HG03175 (cell line): ENCODE data around the gene ADCY9.
"Not testable (repeated sequence)": the region's sequence is repeated elsewhere in the genome, so short reads cannot be mapped to it uniquely, and the experiment has no call there.

Source experiments
- ATAC-seq: cut with Tn5 transposase; IDR thresholded peaks from one replicate; pipeline ENCODE4 v1.9.1; 2021; ENCODE audit warnings: mild to moderate bottlenecking, moderate library complexity; ENCODE audit not compliant: unreplicated experiment

Gene ADCY9

GRCh38 chr16:3934491-3935181 lies 181.6 kb downstream of the ADCY9 start:
- no peak for ATAC-seq

DNA sequence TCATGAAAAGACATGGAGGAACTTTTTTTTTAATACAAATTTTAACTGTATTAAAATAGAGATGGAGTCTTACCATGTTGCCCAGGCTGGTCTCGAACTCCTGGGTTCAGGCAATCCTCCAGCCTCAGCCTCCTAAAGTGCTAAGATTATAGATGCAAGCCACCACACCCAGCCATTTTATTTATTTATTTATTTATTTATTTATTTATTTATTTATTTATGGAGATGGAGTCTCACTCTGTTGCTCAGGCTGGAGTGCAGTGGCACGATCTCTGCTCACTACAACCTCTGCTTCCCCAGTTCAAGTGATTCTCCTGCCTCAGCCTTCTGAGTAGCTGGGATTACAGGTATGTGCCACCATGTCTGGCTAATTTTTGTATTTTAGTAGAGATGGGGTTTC lies 189.1 kb downstream of the ADCY9 start:
- ATAC-seq, result not testable (repeated sequence)

DNA sequence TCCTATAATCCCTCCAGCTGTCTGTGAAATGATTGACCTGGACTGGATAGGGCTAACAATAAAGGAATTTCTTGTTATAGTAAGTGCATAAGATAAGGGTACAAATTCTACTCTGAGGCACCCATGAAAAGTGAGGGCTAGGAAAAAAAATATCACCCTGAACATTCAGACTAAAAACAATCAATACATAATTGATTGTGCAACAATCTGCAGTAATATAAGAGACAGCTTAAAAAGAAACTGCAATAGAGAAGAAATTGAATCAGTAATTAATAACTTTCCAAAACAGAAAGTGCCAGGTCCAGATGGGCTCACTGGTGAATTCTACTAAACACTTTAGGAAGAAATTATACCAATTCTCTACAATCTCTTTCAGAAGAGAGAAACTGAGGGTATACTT lies 191.5 kb downstream of the ADCY9 start:
- no peak for ATAC-seq

DNA sequence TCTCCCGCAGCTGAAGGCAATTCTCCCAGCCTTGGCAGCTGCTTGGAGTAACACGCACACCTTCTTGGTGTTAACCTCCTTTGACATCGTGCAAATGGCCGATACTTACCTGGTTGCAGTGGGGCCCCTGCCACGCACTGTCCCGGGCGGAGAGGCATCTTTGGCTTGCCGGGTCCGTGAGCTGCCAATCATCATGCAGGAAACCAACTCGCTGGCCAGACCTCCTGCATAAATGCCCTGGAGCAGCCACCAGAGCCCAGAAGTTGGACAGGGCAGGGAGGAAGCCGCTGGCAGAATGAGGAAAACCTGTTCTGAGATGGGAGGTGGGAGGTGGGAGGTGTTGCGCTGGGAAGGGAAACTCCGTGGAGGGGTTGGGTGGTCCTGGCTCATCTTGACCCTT lies 194.0 kb downstream of the ADCY9 start:
- ATAC-seq, result no peak

- no peak for ATAC-seq
These were observed 196.0 kb downstream of the ADCY9 start for GRCh38 chr16:3920206-3920605.

DNA sequence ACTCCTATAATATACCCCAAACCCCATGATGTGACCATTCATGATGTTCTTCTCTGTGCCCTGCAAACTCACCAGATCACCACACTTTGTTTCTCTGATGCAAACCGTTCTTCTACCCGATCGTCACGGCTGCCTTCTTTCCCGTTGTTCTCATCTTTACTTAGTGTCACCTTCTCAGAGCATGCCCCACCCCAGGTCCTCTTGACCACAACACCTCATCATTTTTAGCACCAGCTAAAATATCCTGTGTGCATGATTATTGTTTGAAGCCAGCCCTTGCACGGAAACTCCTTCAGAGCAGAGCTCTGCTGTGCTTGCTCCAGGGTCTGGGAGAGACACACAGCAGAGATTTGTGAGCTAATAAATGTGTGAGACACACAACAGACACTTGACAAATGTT lies 196.8 kb downstream of the ADCY9 start:
- no peak for ATAC-seq

- no peak for ATAC-seq
These were observed 200.6 kb downstream of the ADCY9 start for GRCh38 chr16:3915426-3916260.

DNA sequence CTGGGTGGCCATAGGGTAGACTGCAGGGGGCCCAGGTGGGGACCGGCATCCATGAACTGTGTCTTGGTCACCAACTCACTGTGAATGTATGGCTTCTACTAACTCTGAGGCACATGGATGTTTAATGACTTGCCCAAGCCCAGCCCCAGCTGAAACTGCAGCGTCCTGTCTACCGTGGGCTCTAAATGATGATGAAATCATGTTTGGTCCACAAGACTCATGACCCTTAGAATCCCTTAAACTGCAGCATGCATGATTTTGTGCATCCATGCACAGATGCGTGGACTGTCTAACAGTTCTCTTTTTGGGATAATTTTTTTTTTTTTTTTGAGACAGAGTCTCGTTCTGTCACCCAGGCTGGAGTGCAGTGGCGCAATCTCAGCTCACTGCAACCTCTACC lies 203.3 kb downstream of the ADCY9 start:
- no peak for ATAC-seq
